Measurements from ENCODE around the gene MET. TPM values are rescaled to one million over a fixed set of nuclear protein-coding genes. Genes with fewer than 3 reads are reported as not detected.
A peak's percentile ranks its signal among the peaks of the same experiment; 100 is the strongest.

MET gene
- total and polyA plus RNA-seq, 12 donors = 3.1 to 23.3 (median 15.0) TPM

- no peak for DNase-seq
Measured at GRCh38 chr7:116842371-116842770, 170.4 kb downstream of the MET start.

GRCh38 chr7:116843378-116843777 is 171.4 kb downstream of the MET start:
- DNase-seq (no peak), ATAC-seq (peak in 7 of 8 donors; percentile 39 to 71 (median 56))
- Histone ChIP-seq H3K27me3 (no peaks in the 10 kb centered on the region), H3K9me3 (no peaks in the 10 kb centered on the region), H3K4me1 (peaks cover 0 to 14% (median 0%) of the 10 kb centered on the region in 9 donors), H3K4me3 (peak overlapping the region in 1 of 10 donors; percentile 26), H3K36me3 (no peaks in the 10 kb centered on the region), H3K27ac (no peak overlapping the region)
- WGBS, 2 donors = 50 to 64% methylated on average over 4 of the region's 4 CpGs
- no peak for TF ChIP-seq CTCF (IDR thresholded peaks at IDR 0.05)
- intact Hi-C loops (cut with DNase I) = no loop called here

More at GRCh38 chr7:116842371-116842770, 170.4 kb downstream of the MET start:
- H3K4me1 ChIP-seq = peaks cover 0 to 14% (median 0%) of the 10 kb centered on the region in 9 donors
- H3K36me3 ChIP-seq = no peaks in the 10 kb centered on the region
- H3K27ac ChIP-seq = no peak overlapping the region
- no peak for TF ChIP-seq CTCF (IDR thresholded peaks at IDR 0.05)
- no peak overlapping the region for H3K4me3 ChIP-seq
- intact Hi-C loops (cut with DNase I) = no loop called here
- ATAC-seq = no peak
- 78 to 84% methylated on average over 1 of the region's 1 CpG for WGBS, 2 donors
- H3K27me3 ChIP-seq = no peaks in the 10 kb centered on the region
- H3K9me3 ChIP-seq = no peaks in the 10 kb centered on the region

Other genes with a start within 250 kb of the MET start
- 100 to 1,000 TPM; 196 to 277 (median 244) TPM for gene CAV2, start 172.5 kb upstream of the MET start, total RNA-seq
- 100 to 1,000 TPM in 1 of 2 donors, 10 to 100 TPM in 1; 56.3 to 136 TPM for gene CAV2, start 172.5 kb upstream of the MET start, polyA plus RNA-seq
- gene CAV1, start 147.2 kb upstream of the MET start, total RNA-seq = 100 to 1,000 TPM; 195 to 364 (median 287) TPM
- 100 to 1,000 TPM in 1 of 2 donors, 10 to 100 TPM in 1; 93.0 to 198 TPM for gene CAV1, start 147.2 kb upstream of the MET start, polyA plus RNA-seq
- 100 to 1,000 TPM; 285 to 416 (median 345) TPM for gene CAPZA2, start 190.4 kb downstream of the MET start, total RNA-seq
- gene CAPZA2, start 190.4 kb downstream of the MET start, polyA plus RNA-seq = 10 to 100 TPM; 39.4 to 93.0 TPM

Measured in heart right ventricle (tissue), 16 donors.